IPS DF 19.7 (cell line): ENCODE measurements around the gene ATCAY.
A peak's percentile ranks its signal among the peaks of the same experiment; 100 is the strongest.
"Not testable (repeated sequence)": the region's sequence is repeated elsewhere in the genome, so short reads cannot be mapped to it uniquely, and the experiment has no call there.

Source experiments
- DNase-seq: peaks from one replicate; pipeline ENCODE4 v3.0.0-alpha.2; 2013; ENCODE audit warnings: low read depth, low spot score

ATCAY gene

DNA sequence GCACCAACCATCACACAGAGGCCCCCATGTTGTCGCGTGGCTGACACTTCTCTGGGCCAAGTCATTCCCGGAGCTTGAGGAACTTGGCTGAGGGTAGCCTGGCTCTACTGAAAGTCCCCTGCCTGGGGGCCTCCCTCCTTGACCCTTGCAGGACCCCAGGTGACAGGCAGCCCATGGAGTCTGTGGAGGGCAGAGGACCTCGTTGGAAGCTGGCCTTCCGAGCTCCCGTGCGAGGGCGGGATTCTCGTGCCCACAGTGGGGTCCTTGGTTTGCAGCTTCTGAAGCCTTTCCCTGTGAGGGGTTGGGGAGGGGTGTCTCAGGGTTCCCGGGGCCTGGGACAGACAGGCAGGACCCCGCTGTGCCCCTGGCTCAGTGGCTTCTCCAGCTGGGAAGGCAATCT lies 68.8 kb downstream of the ATCAY start:
- no peak for DNase-seq

DNA sequence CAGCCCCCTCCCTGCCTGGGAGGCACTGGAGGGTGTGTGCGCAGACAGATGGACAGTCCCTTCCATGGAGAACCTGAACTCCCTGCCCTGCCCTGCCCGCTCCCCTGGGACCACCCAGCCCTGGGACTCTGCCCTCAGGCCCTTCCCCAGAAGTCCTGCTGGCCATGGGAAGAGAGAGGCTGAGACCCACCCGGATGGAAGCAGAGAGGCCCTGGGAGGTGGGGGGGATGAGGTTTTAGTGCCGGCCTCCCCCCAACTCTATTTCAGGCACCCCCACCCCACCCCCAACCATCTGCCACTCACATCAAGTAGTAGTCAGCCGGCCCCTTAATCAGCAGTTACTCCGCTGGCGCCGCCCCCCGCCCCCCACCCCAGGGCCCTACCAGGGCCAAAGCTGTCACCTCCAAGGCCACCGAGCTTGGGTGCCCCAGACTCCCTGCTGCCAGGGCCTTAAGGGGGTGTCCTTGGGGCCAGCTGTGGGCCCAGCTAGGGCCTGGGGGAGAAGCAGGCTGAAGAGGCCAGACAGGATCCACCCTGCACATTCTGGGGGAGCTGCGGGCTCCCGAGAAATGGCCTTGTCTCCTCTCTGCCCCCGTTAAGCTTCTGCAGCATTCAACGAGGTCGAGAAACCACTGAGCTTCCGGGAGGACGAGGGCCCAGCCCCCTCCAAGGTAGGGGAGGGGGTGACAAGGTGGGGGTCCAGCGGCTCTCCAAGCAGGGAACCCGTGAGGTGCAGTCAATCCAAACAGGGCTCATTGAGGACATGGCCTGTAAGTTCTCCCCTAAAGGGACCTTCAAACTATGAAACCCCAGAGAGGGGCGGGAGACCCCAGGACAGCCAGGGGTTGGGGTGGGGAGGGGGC lies 69.7 kb downstream of the ATCAY start:
- DNase-seq, result no peak

DNA sequence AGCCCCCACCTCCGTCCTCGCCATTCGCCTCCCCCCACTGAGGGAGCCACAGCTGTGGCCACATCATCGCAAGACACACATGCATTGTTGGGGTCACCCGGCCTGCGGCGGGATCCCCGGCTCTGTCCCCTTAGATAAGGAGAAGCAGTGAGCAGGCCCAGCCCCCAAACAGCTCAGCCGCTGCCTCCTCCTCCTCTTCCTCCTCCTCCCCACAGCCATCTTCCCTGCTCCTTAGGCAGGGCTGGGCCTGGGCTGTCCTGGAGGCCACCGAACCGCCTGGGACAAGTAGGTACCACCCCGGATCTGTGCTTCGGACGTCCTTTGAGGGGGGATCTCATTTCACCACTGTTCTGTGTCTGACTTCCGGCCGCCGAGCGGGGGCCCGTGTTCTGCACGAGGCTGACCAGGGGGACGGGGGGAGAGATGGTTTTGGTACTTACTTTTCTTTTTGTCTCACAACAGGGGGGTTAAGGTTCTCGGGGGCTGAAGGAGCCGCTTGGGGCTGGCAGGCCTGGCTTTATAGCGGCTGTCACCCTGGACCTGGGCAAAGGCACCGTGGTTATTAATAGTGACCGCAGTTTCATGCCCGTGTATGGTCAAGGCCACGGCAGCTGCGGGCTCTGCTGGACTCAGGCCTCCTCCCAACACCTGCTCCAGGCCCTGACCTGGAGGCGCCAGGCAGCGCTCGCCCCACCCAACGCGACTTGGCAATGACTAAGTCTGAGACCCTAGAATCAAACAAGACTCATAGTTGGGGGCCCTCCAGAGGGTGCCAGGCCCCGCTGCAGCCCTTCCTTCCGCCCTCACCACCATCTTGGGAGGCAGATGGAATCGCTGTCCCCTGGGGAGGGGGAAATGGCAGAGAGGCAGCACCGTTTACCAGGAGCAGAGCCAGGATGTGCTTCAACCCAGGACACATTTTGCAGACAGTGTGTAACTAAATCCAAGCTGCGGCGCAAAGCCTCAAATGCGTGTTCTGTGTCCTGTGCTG lies 70.7 kb downstream of the ATCAY start:
- DNase-seq, result no peak

DNA sequence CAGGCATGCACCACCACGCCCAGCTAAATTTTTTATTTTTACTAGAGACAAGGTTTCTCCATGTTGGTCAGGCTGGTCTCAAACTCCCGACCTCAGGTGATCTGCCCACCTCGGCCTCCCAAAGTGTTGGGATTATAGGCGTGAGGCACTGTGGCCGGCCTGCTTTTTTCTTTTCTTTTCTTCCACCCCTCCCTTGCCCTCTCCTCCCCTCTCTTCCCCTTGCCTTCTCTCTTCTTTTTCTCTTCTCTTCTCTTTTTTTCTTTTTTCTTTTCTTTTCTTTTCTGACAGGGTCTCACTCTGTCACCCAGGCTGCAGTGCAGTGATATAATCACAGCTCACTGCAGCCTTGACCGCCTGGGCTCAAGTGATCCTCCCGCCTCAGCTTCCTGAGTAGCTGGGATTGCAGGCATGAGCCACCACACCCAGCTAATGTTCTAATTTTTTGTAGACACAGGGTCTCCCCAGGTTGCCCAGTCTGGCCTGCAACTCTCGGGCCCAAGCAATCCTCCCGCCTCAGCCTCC lies 72.3 kb downstream of the ATCAY start:
- not testable (repeated sequence) for DNase-seq

DNA sequence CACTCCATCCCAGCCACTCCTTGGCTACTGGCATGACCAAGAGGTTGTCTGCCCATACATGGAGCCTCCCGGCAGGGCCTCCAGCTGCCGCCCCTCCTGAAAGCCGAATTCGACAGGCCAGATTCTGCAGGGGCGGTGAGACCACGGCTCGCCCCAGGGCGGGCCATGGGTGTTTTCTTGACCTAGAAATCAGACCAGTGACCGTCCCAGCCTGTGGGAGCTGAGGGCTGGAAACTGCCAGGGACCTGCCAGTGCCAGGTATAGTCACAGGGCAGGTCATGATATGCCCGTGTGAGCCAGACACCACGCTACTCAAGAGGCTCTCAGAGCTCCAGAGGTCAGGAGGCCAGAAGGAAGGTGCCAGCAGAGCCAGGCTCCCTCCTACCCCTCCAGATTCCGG lies 73.6 kb downstream of the ATCAY start:
- DNase-seq, result no peak

DNA sequence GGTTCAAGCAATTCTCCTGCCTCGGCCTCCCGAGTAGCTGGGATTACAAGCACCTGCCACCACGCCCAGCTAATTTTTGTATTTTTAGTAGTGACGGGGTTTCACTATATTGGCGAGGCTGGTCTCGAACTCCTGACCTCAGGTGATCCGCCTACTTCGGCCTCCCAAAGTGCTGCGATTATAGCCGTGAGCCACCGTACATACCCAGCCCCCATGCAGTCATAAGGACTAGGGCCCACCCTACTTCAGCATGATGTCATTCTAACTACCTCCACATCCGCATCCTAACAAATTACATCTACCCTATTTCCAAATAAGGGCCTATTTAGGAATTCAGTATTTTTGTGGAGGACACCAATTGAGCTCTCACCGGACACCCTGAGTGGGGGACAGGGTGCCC lies 74.8 kb downstream of the ATCAY start:
- not testable (repeated sequence) for DNase-seq

DNA sequence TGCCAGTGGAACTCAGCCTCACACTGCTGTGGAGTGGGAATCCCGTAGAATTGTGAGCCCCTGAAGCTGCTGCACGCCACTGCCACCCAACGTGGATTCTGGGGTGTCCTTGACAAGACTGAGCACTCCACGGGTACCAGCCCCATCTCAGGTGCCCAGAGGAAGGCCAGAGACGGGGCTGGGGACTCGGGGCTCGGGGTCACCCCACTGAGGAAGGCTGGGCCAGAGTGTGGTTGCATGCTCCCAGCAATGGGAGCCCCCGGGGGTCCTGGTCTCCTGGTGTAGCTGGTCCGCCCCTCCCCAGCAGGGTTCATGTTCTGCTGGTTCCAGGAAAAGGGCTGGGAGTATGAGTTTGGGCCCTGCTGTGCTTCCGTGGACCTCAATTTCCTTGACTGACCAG lies 75.2 kb downstream of the ATCAY start:
- DNase-seq, result no peak

DNA sequence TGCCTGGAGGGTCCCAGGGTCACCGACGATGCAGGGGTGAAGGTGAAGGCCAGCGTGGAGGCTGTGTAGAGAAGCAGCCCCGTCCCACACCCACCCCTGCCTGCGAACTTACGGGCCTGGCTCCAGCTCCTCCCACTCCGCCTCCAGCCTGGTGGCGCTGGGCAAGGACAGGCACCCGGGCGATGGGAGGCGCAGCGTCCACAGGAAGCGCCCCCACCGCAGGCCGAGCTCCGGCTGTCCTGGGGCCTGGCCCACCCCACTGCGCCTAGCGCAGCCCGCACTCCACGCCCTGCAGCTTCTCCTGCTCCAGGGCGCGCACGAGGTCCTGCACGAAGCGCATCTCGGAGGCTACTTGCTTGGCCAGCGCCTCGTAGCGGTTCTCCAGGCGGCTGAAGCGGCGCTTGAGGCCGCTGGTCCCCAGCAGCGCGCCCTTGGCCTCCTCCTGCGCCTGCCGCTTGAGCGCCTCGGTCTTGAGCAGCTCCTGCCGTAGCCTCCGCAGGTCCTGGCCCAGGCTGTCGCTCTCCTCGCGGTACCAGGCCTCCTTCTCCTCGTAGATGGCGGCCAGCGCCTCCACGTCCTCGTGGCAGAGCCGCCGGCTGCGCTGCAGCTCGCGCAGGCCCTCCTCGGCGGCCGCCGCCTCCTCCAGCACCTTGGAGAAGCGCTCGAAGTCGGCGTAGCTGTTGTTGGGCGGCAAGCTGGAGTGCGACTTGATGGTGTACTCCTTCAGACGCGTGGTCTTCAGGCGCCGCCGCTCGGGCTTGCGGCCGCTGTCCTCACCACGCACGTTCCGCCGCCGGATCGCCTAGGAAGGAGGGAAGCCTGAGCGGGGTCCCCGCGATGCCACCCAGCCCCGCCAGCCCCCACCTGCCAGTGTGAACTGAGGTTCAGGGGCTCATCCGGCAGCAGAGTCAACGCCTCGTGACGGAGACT lies 78.6 kb downstream of the ATCAY start:
- DNase-seq, result no peak

DNA sequence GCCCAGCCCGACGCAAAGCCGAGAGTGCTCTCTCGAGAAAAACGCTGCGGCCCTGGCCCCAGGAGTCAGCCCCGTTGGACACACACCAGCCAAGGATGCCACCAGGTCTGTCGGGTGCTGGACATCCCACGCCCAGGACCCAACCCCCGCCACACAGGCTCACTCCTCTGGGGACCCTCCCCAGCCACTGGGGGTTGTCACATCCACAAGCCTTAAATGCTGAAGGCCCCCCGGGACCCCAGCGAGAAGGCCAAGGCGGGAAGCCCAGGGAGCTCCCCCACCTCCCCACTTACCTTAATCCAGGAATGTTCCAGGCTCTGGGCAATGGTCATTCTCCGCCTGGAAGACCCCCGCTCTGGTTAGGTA lies 79.3 kb downstream of the ATCAY start:
- DNase-seq, result no peak

DNA sequence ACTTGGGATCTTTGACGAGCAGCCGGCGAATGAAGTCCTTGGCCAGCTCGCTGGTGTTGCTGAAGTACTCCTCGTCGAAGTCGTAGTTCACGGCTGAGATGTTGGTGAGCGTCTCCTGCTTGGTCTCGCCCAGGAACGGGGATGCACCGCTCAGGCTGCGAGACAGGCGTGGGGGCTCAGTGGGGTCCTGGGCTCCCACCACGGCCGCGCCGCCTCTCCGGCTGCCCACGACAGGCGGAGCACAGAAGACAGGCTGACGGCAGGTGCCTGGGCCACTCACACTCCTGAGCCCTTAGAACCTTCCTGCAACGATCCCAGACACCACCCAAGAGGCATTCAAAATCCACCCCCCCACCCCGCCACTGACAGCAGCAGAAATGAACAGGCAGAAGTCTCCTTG lies 80.5 kb downstream of the ATCAY start:
- DNase-seq, result no peak

DNA sequence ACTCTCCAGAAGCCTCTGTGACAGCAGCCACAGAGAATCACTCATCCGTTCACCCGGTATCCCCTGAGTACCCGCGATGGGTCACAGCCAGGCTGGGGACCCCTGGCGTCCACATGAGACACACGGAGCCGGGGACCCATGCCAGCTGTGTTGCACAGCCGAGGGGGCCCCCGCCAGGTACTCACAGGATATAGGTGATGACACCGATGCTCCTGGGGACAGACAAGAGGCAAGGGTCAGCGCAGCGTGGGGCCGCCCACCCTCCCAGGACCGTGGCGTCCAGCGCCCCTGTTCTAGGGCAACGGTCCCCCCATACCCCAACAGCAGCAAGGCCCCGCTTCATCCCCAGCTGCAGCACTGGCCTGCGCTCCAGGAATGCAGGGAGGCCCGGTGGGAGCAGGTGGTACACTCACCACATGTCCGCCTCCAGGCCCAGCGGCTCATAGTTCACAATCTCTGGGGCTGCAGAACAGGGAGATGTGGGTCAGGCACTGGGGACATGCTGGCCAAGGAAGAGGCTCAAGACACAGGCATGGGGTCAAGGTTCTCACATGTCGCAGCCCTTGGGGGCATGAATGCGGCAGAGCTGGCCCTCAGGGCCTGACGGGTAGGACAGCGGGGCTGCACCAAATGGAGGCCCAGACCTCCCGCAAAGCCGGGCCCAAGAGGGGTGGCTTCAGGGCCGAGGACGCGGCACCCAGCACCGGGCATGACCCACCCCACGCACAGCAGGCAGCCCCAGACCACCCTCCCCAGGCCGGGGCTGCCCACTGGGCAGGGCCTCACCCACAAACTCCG lies 83.2 kb downstream of the ATCAY start:
- DNase-seq, result no peak

DNA sequence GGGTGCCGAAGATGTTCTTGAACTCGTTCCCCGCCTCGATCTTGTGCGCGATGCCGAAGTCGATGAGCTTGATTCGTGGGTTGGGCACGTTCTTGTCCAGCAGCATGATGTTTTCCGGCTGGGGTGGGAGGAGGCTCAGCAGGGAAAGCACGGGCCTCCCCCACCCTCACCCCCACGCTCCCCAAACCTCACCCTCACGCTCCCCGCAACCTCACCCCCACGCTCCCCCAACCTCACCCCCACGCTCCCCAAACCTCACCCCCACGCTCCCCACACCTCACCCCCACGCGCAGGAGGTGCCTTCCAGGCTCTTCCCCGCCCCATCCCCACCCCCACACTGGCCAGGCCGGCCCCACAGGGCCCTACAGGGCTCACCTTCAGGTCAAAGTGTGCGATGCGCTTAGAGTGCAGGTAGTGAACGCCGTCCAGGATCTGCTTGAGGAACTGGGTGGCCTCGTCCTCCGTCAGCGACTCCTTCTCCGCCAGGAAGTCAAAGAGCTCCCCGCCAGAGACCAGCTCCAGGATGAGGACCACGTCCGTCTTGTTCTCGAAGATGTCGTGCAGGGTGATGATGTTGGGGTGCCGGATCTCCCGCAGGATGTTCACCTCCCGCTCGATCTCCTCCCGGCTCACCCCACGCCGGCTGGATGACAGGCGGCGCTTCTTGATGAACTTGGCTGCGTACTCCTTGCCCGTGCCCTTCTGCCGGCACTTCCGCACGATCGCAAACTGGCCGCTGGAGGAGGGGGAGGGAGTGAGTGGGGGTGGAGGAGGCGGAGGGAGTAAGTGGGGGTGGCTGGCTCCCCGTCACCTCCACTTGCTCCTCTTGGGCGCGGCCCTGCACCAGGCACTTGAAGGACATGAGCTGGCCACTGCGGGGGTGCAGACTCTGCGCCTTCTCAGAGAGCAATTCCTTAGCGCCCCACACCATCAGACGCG lies 84.0 kb downstream of the ATCAY start:
- DNase-seq, result no peak

DNA sequence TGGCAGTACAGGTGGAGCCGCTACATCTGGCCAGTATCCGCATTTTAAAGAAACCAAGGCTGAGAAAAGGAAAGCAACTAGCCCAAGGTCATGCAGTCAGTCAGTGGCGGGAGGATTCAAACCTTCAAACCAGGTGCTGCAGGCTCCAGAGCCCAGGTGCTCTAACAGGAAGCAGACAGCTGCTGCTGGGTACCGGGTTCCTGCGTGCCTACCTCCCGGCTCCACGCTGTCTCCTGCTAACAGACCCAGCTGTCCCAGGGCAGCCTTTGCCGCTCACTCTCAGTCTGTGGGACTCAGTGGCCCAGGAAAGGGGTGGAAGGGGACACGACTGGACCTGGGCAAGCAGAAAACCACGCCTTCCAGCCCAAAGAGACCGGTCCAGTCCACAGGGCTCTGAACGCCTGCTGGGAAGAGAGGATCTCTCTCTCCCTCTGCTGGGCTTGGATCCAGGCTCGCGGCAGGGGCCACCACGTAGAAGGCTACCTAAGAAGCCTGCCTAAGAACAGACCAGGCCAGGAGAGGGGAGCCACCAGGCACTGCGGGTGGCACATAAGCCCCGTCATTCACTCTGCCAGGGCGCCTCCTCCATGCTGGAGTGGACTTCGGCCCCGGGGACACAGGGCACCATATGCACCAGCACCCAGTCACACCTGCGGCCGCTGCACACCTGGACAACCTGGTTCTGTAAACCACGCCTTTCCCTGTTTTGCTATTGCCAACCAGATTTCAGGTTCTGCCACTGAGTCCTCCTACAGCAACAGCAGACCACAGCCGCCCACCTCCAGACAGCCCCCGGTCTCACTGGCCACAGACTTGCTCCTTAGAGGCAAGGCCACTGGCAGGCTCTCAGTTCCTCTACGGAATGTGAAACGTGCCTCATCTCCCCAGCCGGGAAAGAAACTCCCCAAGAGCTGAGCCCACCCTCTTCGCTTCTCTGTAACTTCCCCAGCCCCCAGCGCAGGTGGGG lies 85.8 kb downstream of the ATCAY start:
- no peak for DNase-seq

DNA sequence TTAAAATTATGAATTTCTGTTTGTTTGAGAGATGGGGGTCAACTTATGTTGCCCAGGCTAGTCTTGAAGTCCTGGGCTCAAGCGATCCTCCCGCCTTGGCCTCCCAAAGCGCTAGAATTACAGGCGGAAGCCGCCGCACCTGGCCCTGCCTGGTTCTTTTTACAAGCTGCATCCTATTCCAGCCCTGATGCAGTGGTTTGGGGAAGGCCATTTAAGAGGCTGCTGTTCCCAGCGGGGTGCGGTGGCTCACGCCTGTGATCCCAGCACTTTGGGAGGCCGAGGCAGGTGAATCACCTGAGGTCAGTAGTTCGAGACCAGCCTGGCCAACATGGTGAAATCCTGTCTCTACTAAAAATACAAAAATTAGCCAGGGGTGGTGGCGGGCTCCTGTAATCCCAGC lies 87.5 kb downstream of the ATCAY start:
- DNase-seq, result not testable (repeated sequence)

DNA sequence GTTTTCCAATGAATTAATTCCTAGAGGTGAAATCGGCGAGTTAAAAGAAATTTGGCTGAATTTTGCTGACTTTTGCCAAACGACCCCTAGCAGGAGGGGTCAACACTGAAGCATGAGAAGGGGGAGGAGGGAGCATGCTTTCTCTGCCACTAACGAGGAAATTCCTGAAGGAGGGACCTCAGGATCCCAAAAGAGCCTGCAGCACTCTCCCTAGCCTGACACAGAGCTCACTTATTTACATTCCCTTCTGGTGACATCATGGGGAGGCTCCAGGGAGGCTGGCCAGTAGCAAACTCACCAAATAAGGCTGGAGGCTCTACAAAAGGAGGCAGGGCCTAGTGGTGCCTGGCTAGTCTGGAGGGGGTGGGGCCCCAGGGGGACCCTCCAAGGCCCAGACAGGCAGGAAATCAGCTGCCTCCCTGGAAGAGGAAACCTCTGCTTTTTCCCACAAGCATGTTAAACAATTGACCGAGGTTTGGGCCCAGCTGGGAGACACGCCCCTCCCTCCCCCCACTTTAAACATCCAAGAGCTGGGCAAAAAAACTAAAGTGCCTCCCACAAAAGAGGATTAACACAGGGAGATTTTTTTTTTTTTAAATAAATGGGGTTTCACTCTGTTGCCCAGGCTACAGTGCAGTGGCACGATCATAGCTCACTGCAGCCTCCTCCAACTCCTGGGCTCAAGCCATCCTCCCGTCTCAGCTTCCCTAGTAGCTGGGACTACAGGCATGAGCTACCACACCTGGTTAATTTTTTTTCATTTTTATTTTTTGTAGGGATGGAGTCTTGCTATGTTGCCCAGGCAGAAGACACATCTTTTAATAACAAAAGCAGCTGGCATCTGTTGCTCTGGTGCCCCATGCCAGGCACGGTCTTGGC lies 88.3 kb downstream of the ATCAY start:
- peak; percentile 99 for DNase-seq

DNA sequence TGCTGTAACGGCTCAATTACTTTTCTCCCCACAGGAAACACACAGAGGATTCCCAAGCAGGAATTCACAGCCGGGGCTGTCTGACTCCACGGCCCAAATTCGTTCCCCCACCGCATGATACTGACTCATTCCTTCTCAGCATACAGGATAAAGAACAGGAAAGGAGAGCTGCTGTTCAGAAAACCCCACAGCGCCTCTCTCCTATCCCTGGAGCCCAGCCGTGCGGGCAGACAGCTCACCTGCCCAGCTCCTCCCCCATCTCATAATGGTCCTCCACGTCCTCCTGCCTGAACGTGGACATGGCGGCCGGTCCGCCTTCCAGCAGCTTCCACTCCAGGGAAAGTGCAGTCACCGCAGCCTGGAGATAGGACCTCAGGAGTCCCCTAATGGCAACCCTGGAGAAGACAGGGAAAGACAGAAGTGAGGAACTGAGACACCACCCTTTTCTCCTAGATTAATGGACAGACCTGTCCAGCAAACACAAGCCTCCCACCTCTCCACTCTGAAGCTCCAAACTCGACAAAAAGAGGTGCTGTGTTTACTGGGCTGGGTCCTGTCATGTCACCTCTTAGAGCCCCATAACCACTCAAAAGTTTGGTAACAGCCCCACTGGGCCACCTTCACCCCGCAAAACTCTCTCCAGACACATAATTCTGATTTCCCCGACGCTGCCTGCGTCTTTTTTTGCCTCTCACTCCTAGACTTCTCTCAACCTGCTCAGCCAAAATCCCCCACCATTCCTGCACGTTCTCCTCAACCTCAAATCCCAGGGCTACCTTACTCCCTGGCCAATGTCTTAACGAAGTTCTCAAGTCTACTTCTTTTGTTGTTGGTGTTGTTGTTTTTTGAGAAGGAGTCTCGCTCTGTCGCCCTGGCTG lies 89.2 kb downstream of the ATCAY start:
- no peak for DNase-seq
